PC-3 (cell line): ENCODE measurements around the gene TPT1.

Experiments used
- CTCF ChIP-seq: fragments of 300-600 bp; sonication (generic); conservative IDR thresholded peaks from 2 replicates; pipeline ENCODE4 v1.5.1; 2017; ENCODE audit warnings: antibody characterized with exemption, low read depth, mild to moderate bottlenecking, low read length
- EZH2 ChIP-seq: fragments of 300-600 bp; sonication (generic); IDR thresholded peaks from one replicate; pipeline ENCODE4 v1.6.1; 2017; ENCODE audit warnings: antibody characterized with exemption, mild to moderate bottlenecking, low read length; ENCODE audit not compliant: unreplicated experiment
- EZH2phosphoT487 ChIP-seq: fragments of 300-600 bp; sonication (generic); IDR thresholded peaks from 2 replicates; pipeline ENCODE4 v1.6.1; 2018; ENCODE audit warnings: mild to moderate bottlenecking, antibody characterized with exemption, low read length, borderline replicate concordance

- TF ChIP-seq CTCF, result no peak
- TF ChIP-seq EZH2, result no peak
- TF ChIP-seq EZH2phosphoT487, result no peak
Observed at GRCh38 chr13:45292176-45292575, 48.8 kb downstream of the TPT1 start.
